Choroid plexus epithelial cell (primary cell): ENCODE data around the gene ZNF672.

Source experiments
- DNase-seq: peaks from one replicate; pipeline ENCODE4 v3.0.0-alpha.2; 2010; ENCODE audit warnings: low read depth
- H3K4me3 ChIP-seq: 2 replicates; pipeline ENCODE4 v1.5.1; 2011; ENCODE audit warnings: low read depth, mild to moderate bottlenecking, control low read depth, low read length, moderate library complexity
- CTCF ChIP-seq: conservative IDR thresholded peaks from 2 replicates; pipeline ENCODE4 v1.5.1; 2011; ENCODE audit warnings: low read depth, mild to moderate bottlenecking, control low read depth, inconsistent platforms, low read length, moderate library complexity

Gene ZNF672

GRCh38 chr1:248862695-248862997 is 24.6 kb downstream of the ZNF672 start:
- no peak for DNase-seq
- peak overlapping the region; percentile 69 for H3K4me3 ChIP-seq
- TF ChIP-seq CTCF = no peak

DNA sequence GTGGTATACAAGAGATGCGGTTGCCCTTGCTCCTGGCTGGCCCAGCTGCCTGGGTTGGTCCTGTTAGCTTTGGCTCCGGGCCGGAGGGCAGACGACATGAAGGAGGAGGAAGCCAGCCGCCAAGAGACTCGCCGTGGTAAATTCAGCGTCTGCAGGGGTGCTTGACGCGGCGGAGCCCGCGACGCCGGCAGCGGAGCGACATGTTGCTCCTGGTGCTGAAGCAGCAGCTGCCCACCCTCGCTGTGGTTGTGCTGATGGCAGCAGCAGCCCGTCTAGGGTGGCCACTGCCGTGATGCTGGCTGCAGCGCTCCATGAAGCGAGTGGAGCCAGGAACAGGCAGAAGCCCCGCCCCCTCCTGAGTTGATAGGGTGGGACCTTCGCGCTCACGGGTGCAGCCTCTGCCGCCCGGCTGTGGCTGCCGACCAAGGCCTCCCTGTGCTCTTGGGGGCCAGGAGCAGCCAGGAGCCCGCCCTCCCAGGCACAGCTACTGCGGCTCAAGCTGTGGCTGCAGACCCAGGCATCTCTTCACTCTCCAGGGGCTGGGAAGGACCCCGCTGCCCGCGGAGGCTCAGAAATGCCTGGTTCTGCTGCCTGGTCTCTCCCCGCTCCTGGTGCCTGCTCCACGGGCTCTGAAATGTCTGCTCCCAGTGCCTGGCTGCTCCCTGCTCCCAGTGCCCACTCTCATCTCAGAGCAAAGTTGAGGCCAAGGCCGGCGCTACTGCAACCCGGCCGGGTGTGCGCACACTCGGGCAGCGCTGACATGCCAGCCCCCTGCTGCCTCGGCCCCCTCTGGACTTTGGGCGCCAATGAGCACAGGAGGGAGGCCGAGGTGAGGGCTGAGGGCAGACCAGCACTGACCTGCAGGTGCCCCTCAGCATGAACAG is 25.2 kb downstream of the ZNF672 start:
- H3K4me3 ChIP-seq = peak overlapping the region; percentile 69
- peak; percentile 67 for DNase-seq
- TF ChIP-seq CTCF = no peak

DNA sequence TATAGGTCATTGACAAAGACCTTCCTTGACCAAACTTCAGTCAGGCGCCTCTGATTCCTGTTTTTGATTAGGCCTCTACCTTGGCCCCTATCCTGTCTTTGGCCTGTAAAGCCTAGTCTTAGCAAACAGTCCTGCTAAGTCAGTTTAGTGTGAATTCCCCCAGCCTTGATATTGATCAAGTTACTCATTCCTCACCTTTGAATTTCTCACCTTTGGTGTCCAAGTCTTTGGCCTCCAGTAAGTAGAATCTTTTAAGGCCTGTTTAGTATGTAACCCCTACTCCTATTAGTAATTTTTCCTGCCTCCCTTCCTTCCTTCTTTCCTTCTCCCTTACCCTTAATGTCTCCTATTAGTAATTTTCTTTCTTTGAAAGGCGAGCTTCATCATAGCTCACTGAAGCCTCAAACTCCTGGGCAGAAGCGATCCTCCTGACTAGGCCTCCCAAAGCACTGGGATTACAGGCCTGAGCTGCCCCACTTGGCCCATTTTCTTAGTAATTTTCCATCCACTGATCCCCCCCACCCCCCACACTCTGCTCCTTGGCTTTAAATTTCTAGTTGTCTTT is 33.9 kb downstream of the ZNF672 start:
- H3K4me3 ChIP-seq = no peak overlapping the region
- TF ChIP-seq CTCF = no peak
- no peak for DNase-seq

DNA sequence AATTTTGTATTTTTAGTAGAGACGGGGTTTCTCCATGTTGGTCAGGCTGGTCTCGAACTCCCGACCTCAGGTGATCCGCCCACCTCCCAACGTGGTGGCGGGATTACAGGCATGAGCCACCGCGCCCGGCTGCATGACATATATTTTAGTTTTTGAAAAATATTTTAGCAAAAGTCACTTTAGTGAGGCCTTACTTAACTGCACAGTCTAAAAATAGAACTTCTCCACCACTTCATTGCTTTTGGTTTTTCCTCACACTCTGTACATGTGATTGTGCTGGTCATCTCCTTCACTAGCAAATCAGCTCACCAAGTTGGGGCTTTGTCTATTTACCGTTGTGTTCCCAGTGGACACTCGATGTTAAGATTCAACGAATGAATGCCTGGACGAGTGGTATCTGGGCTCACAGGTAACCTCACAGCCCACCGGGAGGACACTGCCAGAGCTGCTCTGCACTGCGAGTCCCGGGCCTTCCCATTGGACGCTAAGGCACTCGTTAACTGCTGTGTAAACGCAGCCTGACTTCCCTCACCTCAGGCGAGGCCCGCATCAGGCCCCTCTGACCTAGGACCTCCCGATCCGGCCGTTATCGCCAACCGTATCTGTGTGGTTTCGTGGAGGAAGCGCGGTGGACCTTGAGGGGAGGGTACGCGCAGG is 34.9 kb downstream of the ZNF672 start:
- TF ChIP-seq CTCF = no peak
- H3K4me3 ChIP-seq = peak overlapping the region; percentile 87
- peak; percentile 80 for DNase-seq

GRCh38 chr1:248873409-248873992 is 35.5 kb downstream of the ZNF672 start:
- TF ChIP-seq CTCF = no peak
- peak overlapping the region; percentile 87 for H3K4me3 ChIP-seq
- peak; percentile 98 for DNase-seq

- TF ChIP-seq CTCF = no peak
- DNase-seq = peak; percentile 93
- H3K4me3 ChIP-seq = peak overlapping the region; percentile 87
Observed at GRCh38 chr1:248873993-248874533, 36.0 kb downstream of the ZNF672 start.
